ENCODE results near the gene RIN3. TPM values are rescaled to one million over a fixed set of nuclear protein-coding genes. Genes with fewer than 3 reads are reported as not detected.

The RIN3 gene
- total RNA-seq, 1 experiment from 2014 or later, result 1.5 TPM

- Histone ChIP-seq H3K79me1 (ENCODE audit: insufficient read depth, low read depth, low read length, poor library complexity, severe bottlenecking) (no peaks in the 10 kb centered on the region), H3K9ac (ENCODE audit: extremely low read depth, insufficient read length, low read length) (no peak overlapping the region), H3K79me2 (ENCODE audit: insufficient read depth, low read length) (no peaks in the 10 kb centered on the region), H3K27me3 (ENCODE audit: insufficient read depth, low read length) (no peaks in the 10 kb centered on the region), H3K4me2 (ENCODE audit: insufficient read depth, insufficient read length, low read length) (no peak overlapping the region), H2BK20ac (ENCODE audit: low read depth, low read length, poor library complexity, severe bottlenecking) (no peak overlapping the region), H3K4ac (ENCODE audit: low read depth, low read length) (no peak overlapping the region), H4K20me1 (ENCODE audit: control insufficient read depth, insufficient read depth, insufficient read length) (no peaks in the 10 kb centered on the region), H3K23me2 (ENCODE audit: insufficient read length, low read depth, low read length, poor library complexity, severe bottlenecking) (no peaks in the 10 kb centered on the region), H4K91ac (ENCODE audit: insufficient read length, low read depth, low read length) (no peak overlapping the region), H3K18ac (ENCODE audit: insufficient read length, low read depth, low read length) (no peak overlapping the region), H2AK5ac (ENCODE audit: insufficient read length, low read length) (no peak overlapping the region), H3K27ac (ENCODE audit: insufficient read length, low read depth, low read length) (no peak overlapping the region), H2AFZ (ENCODE audit: low read length) (no peak overlapping the region), H3K23ac (ENCODE audit: insufficient read length, low read depth, low read length) (no peak overlapping the region), H4K5ac (ENCODE audit: insufficient read length, low read depth, low read length) (no peak overlapping the region), H3K56ac (ENCODE audit: insufficient read length, low read depth, low read length) (no peak overlapping the region), H3K9me3 (ENCODE audit: control insufficient read depth, low read depth, low read length) (no peaks in the 10 kb centered on the region), H2BK5ac (ENCODE audit: insufficient read length, low read length) (no peak overlapping the region), H3T11ph (ENCODE audit: low read length) (no peak overlapping the region), H2BK15ac (ENCODE audit: low read depth, low read length) (no peak overlapping the region), H2BK12ac (ENCODE audit: insufficient read length, low read depth, low read length) (no peak overlapping the region), H3K14ac (ENCODE audit: insufficient read depth, low read length) (no peak overlapping the region), H4K8ac (replicated peaks; ENCODE audit: insufficient read length, low read depth, low read length) (no peak overlapping the region), H2BK120ac (ENCODE audit: low read depth, low read length, poor library complexity, severe bottlenecking) (no peak overlapping the region), H3K4me1 (ENCODE audit: insufficient read depth, low read length) (no peaks in the 10 kb centered on the region; the same call in 1 of the 2 replicates)
- no peak for DNase-seq
- TF ChIP-seq, protein P1, sequence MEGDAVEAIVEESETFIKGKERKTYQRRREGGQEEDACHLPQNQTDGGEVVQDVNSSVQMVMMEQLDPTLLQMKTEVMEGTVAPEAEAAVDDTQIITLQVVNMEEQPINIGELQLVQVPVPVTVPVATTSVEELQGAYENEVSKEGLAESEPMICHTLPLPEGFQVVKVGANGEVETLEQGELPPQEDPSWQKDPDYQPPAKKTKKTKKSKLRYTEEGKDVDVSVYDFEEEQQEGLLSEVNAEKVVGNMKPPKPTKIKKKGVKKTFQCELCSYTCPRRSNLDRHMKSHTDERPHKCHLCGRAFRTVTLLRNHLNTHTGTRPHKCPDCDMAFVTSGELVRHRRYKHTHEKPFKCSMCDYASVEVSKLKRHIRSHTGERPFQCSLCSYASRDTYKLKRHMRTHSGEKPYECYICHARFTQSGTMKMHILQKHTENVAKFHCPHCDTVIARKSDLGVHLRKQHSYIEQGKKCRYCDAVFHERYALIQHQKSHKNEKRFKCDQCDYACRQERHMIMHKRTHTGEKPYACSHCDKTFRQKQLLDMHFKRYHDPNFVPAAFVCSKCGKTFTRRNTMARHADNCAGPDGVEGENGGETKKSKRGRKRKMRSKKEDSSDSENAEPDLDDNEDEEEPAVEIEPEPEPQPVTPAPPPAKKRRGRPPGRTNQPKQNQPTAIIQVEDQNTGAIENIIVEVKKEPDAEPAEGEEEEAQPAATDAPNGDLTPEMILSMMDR (conservative IDR thresholded peaks at IDR 0.05), result no peak
- no peaks in the 10 kb centered on the region for H3K36me3 Mint-ChIP-seq (ENCODE audit: insufficient read depth in 1 of 3, low read depth in 3 of 3)
- no peaks in the 10 kb centered on the region for H3K9me3 Mint-ChIP-seq
- H3K4me1 Mint-ChIP-seq, result peaks cover 7 to 10% of the 10 kb centered on the region in 2 experiments; a peak in 3 of 4 replicates
- WGBS (ENCODE audit: extremely low coverage, insufficient read length, low lambda C conversion rate), result no CpG with 5 or more reads among the region's 13 CpGs
- H3K27me3 Mint-ChIP-seq (ENCODE audit: low read depth), result no peaks in the 10 kb centered on the region
- no peak overlapping the region; a peak in 2 of 7 replicates for H3K27ac Mint-ChIP-seq
- no peak overlapping the region for H3K4me3 Mint-ChIP-seq
Observed at GRCh38 chr14:92555465-92556111, 42.0 kb downstream of the RIN3 start.
